ENCODE measurements around the gene NCK1.

NCK1 gene

DNA sequence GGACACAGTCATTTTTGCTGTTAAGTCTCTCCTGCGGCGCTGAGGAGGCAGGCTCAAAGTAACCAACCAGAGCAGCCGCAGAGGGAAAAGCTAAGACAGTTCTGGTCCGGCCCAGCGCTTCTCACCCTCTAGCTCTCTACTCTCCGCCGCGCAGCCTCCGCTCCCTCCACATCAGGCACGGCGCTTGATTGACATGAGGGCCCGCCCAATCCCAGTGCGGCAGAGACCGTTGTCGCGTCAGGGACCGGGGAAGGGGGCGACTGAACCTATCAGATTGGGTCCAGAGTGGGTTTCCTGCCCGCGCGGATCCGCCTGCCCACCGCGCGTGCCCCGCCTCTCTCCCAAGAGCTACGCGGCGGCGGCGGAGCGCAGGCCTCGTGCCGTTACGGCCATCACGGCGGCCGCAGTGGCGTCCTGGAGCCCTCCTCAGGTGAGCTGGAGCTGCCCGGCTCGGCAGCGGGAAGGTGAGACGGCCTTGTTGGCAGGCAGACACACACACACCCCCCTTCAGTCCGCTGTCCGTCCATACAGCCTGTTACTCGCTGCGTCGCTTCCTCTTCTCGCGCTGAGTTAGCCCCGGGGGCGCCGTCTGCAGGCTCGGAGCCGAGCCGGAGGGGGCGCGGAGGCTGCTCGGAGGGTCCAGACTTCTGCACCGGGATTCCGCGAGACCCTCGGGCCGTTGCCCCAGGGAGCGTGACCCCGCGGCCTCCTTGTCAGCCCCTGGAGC lies at the start of gene NCK1:
Gene NCK1 (plus strand): TSS at position 319 of the 727 bp plus-strand sequence. CDS start 65,794 bp downstream, outside the sequence.
- DNase-seq: peak; percentile 100

DNA sequence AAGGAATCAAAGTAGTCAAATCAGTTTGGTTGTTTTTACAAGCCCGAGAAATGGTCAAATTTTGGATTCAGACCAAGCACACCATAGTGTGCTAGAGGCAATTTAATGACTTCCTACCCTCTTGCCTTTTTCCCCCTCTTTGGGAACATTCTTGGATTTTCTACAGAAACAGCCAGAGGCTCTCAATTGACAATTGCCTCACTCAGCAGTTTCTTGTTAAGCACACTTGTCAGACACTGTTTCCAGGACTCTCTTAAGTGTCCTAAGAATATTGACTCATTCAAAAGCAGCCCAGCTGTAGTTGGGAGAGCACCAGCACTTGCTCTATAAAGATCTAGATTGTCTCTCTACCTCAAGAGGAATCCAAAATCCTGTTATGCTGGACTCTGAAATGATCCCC lies 44.6 kb upstream of the NCK1 start:
- DNase-seq: no peak

DNA sequence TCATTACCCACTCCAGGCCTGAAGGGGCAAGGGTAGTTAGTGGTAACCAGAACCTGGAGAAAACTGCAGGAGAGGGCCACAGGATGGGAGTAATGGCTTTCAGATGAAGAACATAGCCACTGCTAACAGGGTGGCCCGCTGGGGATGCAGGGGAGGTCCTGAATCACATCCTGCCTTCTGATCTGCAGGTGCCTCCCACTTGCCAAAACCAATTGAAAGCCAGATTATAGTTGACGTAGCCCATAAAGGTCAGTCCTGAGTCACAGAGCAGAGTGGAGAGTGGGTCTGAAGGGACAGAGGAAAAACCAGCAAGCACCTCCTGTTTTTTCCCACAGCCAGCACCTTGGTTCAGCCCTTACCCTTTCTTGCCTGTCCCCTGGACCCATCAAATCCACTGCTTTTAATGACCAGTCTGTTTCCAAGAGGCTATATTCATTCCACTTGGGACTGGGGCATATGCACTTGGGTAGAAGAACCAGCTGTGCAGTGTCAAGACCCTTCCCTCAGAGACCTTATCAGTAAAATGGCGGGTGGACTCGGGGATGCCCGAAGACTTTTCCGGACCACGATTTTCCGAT lies 43.7 kb upstream of the NCK1 start:
- DNase-seq: peak; percentile 68

DNA sequence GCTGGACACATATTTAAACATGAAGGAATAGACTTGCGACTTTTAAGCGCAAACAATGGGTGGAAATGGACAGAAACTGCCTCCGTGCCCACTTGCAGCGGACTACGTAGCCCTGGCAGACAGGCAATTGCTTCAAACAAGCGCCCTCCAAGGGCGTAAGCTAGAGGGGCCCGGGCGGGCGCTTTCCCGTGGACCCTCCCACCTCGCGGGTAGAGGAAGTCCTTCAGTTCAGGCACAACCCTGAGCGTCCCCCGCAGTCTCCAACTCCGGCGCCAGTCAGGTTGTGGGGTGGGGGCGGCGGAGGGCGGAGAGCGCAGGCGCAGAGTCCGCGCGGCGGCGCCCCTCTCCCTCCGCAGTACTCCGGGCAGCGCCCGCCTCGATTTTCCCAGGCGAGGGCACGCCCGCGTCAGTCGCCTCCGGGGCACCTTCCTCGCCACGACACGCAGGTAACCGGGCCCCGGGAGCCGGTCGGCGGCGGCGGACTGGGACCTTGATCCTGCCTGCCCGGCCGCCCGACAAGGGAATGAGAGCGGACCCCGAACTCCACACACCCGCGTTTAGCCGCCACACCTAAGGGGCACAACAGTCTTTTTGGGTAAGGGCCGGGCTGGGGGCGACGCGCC lies 43.1 kb upstream of the NCK1 start, which contains the start of gene SLC35G2:
Gene SLC35G2 (plus strand): TSS at position 358 of the 623 bp plus-strand sequence. CDS start 35,335 bp downstream, outside the sequence.
- DNase-seq: peak; percentile 74

DNA sequence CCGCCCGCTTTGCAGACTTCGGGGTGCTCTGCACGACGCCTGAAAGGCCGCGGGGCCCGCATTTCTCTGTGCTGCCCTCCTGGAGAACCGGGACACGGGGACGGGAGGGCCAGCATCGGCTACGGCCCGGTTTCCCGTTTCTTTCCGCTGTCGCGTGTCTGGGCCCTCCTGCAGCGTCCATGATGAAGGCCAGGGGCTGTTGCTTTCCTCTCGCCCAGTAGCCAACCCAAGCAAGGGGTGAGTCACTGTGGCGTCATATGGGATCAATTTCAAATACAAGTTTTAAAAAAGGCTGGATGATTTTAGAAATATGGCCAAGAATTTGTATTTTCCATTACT lies 42.6 kb upstream of the NCK1 start:
- no peak for DNase-seq

DNA sequence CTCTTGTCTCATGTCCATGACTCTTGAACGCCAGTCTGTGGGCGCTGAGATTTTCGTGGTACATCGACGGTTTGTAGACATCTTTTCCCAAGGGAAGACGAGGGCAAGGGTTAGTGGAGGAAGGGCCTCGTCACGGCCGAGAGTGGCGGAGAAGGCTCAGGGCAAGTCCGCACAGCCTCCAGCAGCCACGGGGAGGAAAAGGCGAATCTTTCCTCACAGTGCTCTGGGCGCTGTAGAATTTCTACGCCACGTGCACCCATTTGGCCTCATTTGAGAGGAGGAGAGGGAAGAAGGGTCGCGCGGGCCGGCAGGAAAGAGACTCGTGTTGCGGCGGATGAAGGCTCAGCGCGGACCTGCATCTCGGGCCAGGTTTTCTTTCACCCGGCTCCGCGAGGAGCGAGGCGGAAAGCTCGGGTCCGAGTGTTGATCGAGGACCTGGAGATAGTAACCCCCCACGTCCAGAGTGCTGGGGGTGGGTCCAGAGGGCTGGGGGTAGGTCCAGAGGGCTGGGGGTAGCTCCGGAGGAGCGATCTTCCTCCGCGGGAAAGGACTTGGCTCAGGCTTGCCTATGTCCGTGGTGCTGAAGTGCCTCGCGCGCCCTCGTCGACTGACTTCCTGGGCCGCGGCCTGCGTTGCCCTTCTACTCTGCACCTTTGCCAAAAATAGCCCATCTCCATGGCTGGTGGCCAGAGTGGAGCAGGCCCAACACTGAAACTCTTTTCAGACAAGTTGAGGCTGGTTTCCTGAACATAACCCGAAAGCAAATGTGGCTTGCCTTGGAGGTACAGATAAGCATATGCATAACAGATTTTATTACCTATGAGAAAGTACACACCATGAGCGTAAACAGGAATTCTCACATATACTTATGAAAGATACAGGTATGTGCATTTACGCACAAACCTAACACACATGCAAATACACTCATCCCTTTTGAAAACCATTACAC lies 42.0 kb upstream of the NCK1 start:
- DNase-seq: peak; percentile 74

DNA sequence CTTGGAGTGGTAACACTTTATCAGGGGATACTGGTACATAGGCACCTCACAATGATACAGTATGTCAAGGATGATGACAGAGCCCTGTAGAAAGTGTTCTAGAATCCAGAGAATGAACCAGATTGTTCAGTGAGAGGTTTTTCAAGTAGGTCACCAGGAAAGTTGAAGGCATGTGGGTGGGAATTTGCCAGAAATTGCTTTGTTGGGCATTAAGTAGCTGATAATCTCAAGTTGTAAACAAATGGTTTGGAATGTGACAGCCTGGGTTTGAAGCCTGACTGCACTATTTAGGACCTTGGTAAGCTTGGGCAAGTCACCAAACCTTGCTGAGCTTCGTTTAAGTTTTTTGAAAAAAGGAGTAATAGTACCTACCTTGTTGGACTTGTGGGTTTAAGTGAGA lies 30.5 kb upstream of the NCK1 start:
- DNase-seq: no peak

DNA sequence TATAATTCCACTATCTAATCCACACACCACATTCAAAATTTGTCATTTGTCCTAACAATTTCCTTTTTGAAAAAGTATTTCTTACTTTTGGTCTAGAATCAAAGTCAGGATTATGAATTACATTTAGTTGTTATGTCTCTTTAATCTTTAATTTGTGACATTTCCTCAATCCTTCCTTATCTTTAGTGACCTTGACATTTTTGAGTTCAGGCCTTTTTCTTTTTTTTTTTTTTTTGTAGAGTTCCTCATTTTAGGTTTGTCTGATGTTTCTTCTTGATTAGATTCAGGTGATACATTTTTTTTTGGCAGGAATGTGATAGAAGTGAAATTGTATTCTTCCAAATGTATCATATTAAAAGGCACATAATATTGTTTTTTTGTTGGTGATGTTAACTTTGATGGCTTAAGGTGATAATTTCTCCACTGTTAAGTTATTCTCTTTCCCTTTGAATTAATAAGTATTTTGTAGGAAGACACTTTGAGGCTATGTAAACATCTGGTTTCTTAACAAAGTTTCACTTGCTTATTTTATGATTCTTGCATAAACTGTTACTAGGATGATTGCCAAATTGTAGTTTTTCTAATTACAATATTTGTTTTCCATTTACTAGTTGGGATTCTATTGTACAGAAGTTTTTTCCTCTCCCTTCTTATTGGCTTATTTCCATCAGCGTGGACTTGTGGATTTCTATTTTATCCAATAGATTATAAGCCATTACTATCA lies 26.8 kb upstream of the NCK1 start:
- DNase-seq: no peak

DNA sequence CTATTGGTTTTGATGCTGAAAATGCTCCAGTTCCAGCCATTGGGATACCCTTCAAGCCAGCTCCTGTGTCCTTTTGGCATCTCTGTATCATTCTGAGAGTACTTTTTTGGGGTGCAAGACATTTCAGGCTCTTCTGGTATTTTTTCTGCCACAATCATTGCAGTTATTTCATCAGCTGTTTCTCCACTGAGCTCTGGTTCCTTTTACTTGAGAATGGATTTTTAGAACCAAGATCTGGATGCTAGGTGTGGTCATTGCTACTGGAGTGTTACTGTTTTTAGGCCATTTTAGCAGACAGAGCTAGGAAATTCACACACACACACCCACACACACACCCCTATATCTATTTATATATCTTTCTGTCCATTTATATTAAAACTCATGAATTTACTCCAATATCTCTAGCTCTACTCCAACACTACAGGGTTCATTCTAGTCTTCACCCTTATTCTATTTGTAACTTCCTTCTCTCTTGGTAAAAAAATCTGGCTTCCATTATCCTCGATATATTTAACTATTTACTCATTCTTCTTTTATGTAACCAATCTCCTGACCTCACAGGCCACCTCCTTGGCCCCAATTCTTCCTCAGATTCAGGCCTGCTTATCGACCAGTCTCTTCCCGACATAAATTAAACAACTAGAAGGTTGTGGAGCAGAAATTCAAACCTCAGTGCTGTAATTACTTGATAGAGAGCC lies 26.0 kb upstream of the NCK1 start:
- DNase-seq: no peak

DNA sequence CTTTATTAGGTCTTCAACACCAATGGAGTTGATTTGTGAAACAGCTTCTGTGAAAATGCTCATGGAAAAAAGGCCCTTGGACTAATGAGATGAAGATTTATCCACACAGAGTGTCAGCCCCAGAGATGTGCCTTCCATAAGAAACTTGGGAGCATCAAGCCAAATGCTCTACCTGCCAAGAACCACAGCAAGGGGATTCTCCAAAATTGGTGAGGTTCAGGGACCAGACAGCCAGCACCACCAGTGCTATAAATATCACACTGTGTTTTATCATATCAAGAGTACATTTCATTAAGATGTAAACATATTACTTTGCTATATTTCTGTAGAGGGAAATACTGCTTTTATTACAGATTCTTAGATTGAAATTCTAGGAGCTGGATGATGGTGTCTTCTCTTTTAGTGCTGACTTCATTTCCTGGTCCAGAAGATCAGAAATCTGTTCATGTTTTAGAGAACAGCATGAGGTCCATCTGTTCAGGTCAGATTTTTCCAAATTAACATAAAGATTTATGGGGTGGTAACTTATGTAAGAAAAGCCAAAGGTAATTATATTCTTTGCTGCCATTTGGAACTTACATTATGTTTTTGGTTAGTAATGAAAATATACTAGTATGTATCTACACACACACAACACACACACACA lies 25.4 kb upstream of the NCK1 start:
- no peak for DNase-seq

DNA sequence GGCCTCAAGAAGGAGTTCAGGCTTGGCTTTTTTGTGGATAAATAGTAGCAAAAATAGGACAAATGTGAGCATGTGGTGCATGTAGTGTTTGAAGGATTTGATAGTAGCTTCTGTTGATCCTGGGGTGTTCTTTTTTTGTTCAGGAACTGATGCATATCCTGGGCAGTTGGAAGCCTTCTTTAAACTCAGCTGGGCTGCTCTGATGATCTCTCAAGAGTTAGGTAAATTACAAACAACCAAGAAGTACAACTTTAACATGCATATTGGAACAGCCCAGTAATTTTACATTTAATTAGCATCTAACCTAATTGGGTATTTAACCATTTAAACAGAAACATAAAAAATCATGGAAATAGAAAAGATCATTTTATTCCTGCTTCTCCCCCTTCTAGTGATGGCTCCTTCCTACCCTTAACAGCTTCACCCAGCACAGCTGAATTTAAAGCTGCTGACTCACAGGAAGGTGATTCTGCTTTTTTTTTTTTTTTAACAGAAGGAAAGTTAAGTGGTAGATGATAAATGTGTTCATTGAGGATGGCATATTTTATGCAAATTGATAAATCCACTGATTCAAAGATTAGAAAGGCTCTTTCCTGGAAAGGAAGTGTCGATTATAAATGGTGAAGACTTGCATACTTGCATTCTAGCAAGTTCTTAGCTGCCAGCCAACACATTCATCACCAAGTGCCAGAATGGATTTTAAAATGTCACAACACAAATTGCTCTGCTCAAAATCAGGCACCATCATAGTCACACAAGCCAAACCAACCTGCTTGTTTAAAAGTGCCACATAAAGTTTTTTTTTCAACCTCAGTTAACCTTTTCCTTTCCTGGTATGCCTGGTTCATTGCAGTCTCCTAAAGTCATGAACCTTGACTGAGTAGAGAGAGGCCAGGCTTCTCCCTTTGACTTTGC lies 23.1 kb upstream of the NCK1 start:
- DNase-seq: no peak

DNA sequence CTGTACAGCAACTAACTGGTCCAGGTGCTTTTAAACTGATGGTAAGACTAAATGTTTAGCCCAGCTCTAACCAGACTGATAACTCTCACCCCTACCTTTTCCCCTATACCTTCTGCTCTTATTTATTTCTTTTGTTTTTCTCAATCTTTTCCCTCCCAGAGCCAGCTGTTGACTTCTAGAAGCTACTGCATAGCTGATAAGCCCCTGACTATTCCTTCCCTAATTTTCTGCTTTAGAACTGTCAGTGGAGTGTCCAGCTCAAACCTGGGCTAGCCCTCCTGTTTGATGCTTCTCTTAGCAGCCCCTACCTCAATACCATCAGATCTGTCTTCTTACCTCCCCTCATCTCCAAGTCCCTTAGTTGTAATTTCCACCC lies 22.5 kb upstream of the NCK1 start:
- DNase-seq: no peak

DNA sequence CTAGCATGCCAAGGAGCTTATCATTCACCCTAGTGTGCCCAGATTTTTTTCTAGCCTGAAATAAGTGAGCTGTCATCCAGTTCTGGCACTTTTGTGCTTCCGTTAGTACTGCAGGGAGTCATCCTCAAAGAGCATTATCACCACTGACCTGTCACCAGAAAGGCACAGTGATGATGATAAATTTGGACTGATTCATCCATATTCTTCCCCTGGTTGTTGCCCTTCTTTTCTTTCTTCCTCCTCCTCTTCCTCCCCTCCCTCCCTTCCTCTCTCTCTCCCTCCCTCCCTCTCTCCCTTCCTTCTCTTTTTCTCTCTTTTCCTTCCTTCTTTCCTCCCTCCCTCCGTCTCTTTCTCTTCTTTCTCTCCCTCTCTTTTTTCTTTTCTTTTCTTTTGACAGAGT lies 21.8 kb upstream of the NCK1 start:
- DNase-seq: no peak

DNA sequence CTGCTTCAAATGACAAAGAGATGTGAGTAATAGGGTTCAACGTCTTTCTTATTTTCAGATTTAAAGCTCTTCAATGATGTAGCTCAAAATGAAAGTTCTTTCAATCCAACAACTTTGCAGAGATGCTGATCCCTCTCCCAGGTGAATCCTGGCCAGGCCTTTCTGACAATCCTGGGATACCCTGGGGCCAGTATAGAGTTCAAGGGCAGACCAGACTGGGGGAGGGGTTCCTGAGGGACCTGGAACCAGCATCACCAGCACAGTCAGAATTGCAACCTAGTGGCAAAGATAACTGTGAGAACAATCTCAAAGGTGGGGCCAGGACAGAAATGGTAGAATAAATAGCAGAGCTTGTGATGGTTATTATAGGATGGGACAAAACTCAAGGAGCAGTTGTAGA lies 19.7 kb upstream of the NCK1 start:
- no peak for DNase-seq

DNA sequence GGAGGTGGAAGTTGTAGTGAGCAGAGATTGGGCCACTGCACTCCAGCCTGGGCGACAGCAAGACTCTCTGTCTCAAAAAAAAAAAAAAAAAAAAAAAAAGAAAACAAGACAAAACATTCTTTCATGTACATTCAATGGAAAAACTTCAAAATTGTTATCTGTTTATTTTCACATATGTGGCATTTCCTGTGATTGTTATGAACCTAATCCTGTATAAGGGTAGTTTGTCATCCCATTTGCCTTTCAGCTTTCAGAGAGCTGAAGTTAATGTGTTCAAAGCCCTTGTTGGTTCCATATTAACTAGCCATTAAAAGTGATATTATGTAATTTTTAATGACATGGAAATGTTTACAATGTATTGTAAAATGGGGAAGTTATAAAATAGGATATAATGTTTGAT lies 17.3 kb upstream of the NCK1 start:
- no peak for DNase-seq

DNA sequence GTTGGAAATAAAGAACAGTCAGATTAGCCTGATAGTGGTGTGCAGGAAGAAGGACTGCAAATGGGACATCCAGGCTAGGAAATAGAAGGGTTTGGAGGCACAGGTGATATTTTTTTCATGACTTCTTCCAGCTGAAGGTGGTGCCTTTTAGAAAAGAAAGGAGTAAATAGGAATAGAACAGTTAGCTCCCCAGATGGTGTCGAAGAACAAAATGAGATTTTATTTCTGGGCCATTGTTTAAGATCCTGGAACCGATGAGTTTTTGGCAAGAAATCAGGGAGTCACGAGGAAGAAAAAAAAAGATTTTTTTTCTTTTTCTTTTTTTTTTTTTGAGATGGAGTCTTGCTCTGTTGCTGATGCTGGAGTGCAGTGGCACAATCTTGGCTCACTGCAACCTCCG lies 9.8 kb upstream of the NCK1 start:
- no peak for DNase-seq

DNA sequence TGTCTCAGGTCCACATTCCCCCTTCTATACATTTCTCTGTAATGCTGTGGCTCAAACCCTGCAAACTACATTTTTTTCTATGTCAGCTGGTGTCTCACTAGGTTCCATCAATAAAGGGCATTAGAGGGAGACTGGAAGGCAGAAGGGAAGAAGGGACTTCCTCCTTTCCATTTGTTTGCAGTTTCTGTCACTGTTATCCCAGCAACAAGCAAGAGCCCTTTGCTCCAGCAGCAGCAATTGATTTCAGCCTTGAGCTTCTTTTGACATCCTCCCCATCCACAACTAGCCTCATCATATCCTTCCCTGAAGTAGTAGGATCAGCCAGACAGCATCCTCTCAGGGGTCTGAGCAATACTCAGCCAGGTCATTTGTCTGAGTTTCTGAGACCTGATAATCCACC lies 5.3 kb upstream of the NCK1 start:
- no peak for DNase-seq

DNA sequence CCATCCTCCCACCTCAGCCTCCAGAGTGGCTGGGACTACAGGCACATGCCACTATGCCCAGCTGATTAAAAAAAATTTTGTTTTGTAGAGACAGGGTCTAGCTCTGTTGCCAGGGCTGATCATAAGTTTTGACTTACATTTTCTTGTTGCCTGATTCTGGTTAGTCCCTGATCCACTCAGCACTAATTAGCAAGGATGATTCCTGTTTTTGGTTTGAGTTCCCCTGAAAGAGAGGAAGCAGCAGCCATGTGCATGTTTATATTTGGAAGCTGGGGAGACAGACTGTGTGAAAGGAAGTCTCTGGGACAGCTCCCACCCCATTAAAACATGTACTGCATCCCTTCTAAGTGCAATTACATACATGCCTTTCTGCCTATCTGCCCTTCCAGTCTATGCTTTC lies 3.6 kb upstream of the NCK1 start:
- no peak for DNase-seq

DNA sequence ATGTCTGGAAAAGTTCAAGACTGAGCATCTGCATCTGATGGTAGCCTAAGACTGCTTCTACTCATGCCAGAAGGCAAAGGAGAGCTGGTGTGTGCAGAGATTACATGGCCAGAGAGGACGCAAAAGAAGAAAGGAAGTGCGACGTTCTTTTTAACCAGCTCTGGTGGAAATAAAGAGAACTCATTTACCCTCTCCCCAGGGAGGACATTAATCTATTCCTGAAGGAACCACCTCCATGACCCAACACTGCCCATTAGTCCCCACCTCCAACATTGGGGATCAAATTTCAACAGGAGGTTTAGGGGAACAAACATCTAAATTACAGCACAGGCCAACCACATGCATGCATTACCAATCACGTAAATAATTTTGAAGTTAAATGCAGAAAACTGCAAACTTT lies 1.5 kb upstream of the NCK1 start:
- no peak for DNase-seq

DNA sequence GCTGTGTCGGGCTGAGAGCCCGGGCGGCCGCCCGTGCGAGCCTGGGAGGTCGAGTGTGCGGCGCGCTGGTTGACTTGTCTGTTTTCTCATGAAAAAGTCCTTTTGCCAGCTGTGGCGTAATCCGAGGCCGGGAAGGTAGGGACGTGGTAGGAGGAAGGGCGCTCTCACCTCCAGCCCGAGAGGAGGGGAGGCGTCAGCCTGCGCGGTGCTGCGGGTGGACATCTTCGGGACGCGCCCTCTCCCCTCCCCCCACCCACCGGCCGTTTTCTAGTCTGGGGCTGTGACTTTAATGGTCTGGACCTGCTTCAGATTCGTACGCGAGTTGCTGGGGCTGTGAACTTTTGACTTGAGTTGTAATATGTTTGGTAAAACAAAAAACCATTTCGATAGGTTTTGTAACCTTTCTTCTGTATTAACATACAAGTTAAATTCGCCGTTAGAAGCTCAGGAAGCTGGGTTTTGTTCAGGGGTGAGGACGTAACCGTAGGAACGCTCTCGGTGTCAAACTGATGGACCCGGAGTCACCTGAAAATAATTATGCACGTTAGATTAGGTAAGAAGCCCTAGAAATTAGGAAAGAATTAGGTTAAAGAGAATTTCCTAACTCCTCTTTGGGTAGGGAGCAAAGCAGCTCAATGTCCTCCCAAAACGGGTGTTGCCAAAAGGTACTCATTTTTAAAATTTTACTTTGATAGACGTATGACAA lies 762 bp downstream of the NCK1 start:
- peak; percentile 78 for DNase-seq

Measured in activated effector memory CD4-positive, alpha-beta T cell treated with anti-CD3 and anti-CD28 coated beads, Interleukin-2, amount 50 U/mL, for 16 hours (primary cell).